GM12878 (cell line): ENCODE results near the gene CDC14A. TPM values are rescaled to one million over a fixed set of nuclear protein-coding genes. Genes with fewer than 3 reads are reported as not detected.
A peak's percentile ranks its signal among the peaks of the same experiment; 100 is the strongest.

ENCODE experiments used
- ATAC-seq: fragments of 200-7000 bp; cut with Tn5 transposase; 3 replicates; pipeline ENCODE4 v1.9.1; 2020; ENCODE audit warnings: mild to moderate bottlenecking, moderate library complexity
- BruUV-seq: library from RNA; stranded (reverse); fragments of 400-500 nt; replicated peaks from 2 replicates; lab custom pipeline; 2021; lab: Mats Ljungman, UMichigan
- CTCF ChIA-PET: fragments of 300-600 bp; sonication (Branson Sonifier 250); formaldehyde crosslinking; extraction: SDS; loops from one replicate; lab custom pipeline; 2021; ENCODE audit warnings: inconsistent platforms; lab: Yijun Ruan, JAX
- POLR2A ChIA-PET: fragments of 350-600 bp; formaldehyde crosslinking; extraction: SDS; loops from one replicate; lab custom pipeline; 2021; ENCODE audit warnings: inconsistent platforms; lab: Charles Lee
- RAD21 ChIA-PET: fragments of 300-600 bp; sonication (Branson Sonifier 250); formaldehyde crosslinking; loops from one replicate; lab custom pipeline; 2023; ENCODE audit warnings: antibody characterized with exemption; ENCODE audit not compliant: unreplicated experiment; lab: Charles Lee
- SMC1A ChIA-PET: fragments of 300-600 bp; sonication (Branson Sonifier 250); formaldehyde crosslinking; loops from one replicate; lab custom pipeline; 2023; ENCODE audit not compliant: unreplicated experiment, uncharacterized antibody; lab: Charles Lee
- DNase-seq: peaks from one replicate; pipeline ENCODE4 v3.0.0-alpha.2; 2011; ENCODE audit warnings: low read depth, low spot score
- FAIRE-seq: peaks from 3 replicates; lab custom pipeline; 2011; peaks lifted over from hg19 to GRCh38; lab: Jason Lieb, UNC
- H2AFZ ChIP-seq: 2 replicates; pipeline ENCODE4 v1.6.0; 2011; ENCODE audit warnings: low read depth, low read length, control low read depth; ENCODE audit not compliant: control insufficient read depth
- H3K27ac ChIP-seq: 2 replicates; pipeline ENCODE4 v1.5.1; 2011; ENCODE audit warnings: control low read depth; ENCODE audit not compliant: control insufficient read depth, insufficient read depth
- H3K27me3 ChIP-seq, 2 experiments: replicated peaks in 1 of 2; 2 replicates each; pipeline versions ENCODE4 v1.6.0 to v1.6.1; 2011; ENCODE audit warnings: low read length in 1 of 2; ENCODE audit not compliant: control insufficient read depth in 2 of 2, insufficient read depth in 2 of 2
- H3K36me3 ChIP-seq, 2 experiments: 2 replicates each; pipeline ENCODE4 v1.5.1; 2011; ENCODE audit warnings: low read length in 1 of 2; ENCODE audit not compliant: control insufficient read depth in 2 of 2, insufficient read depth in 2 of 2
- H3K4me1 ChIP-seq: 2 replicates; pipeline ENCODE4 v1.6.1; 2011; ENCODE audit warnings: mild to moderate bottlenecking, low read length, moderate library complexity, mixed read lengths; ENCODE audit not compliant: control insufficient read depth, insufficient read depth
- H3K4me2 ChIP-seq: 2 replicates; pipeline ENCODE4 v1.6.0; 2011; ENCODE audit warnings: control low read depth; ENCODE audit not compliant: control insufficient read depth, insufficient read depth
- H3K4me3 ChIP-seq: fragments of 200-600 bp; sonication (generic); 2 replicates; pipeline ENCODE4 v1.5.1; 2016
- H3K79me2 ChIP-seq: 2 replicates; pipeline ENCODE4 v1.6.0; 2011; ENCODE audit warnings: low read length; ENCODE audit not compliant: control insufficient read depth, insufficient read depth
- H3K9ac ChIP-seq: 2 replicates; pipeline ENCODE4 v1.8.0; 2011; ENCODE audit warnings: low read length, control low read depth, mixed read lengths; ENCODE audit not compliant: control insufficient read depth, insufficient read depth
- H3K9me3 ChIP-seq: replicated peaks from 3 replicates; pipeline ENCODE4 v1.5.1; 2011; ENCODE audit warnings: mild to moderate bottlenecking, low read length; ENCODE audit not compliant: control insufficient read depth, insufficient read depth
- H4K20me1 ChIP-seq: 2 replicates; pipeline ENCODE4 v1.6.0; 2011; ENCODE audit not compliant: control insufficient read depth, insufficient read depth
- ATF7 ChIP-seq: fragments of 450-650 bp; IDR thresholded peaks from 2 replicates; pipeline ENCODE4 v1.6.1; 2016; ENCODE audit warnings: low read depth, mild to moderate bottlenecking
- DPF2 ChIP-seq: fragments of 450-650 bp; IDR thresholded peaks from 2 replicates; pipeline ENCODE4 v1.6.1; 2017; ENCODE audit warnings: mild to moderate bottlenecking
- EP300 ChIP-seq, 2 experiments: fragments of 150-350 bp in 1 of 2; IDR thresholded peaks; 2 replicates each; pipeline ENCODE4 v1.6.1; 2011 to 2012; ENCODE audit warnings: low read depth in 2 of 2, low read length in 2 of 2, borderline replicate concordance in 1 of 2, improper control_type of control experiment in 1 of 2, inconsistent platforms in 1 of 2; ENCODE audit not compliant: control insufficient read depth in 1 of 2
- HDGF ChIP-seq: fragments of 450-650 bp; IDR thresholded peaks from 2 replicates; pipeline ENCODE4 v1.6.1; 2016; ENCODE audit warnings: antibody characterized with exemption
- JUNB ChIP-seq: IDR thresholded peaks from 2 replicates; pipeline ENCODE4 v1.6.1; 2016; ENCODE audit warnings: antibody characterized with exemption, mild to moderate bottlenecking
- NFYA ChIP-seq: IDR thresholded peaks from 2 replicates; pipeline ENCODE4 v1.6.1; 2011; ENCODE audit warnings: low read depth, mild to moderate bottlenecking, low read length, improper control_type of control experiment, borderline replicate concordance
- RAD21 ChIP-seq: IDR thresholded peaks from 2 replicates; pipeline ENCODE4 v1.6.1; 2011; ENCODE audit warnings: mild to moderate bottlenecking, low read depth, low read length, moderate library complexity; ENCODE audit not compliant: insufficient read depth
- RUNX3 ChIP-seq: IDR thresholded peaks from 2 replicates; pipeline ENCODE4 v1.6.1; 2012; ENCODE audit warnings: low read length, inconsistent platforms
- ZNF622 ChIP-seq: fragments of 450-650 bp; IDR thresholded peaks from 2 replicates; pipeline ENCODE4 v1.6.1; 2017; ENCODE audit warnings: mild to moderate bottlenecking, inconsistent platforms
- WGBS: methylation state at CpG from one replicate; pipeline ENCODE4 v1.1.6; 2016; ENCODE audit warnings: low lambda C conversion rate; ENCODE audit not compliant: insufficient replicate concordance, insufficient coverage; ENCODE audit errors: missing lambda C conversion rate; 5-methylcytosine and 5-hydroxymethylcytosine counted together
- in situ Hi-C: fragments of 300-500 bp; cut with MboI; formaldehyde crosslinking; loops from 9 replicates; pipeline ENCODE4 v1.14.3; 2018; ENCODE audit warnings: mixed read lengths
- intact Hi-C: fragments of 100-400 bp; cut with micrococcal nuclease; formaldehyde crosslinking; loops from one replicate; pipeline ENCODE4 v1.14.2; 2022; ENCODE audit not compliant: unreplicated experiment
- polyA plus RNA-seq, 11 experiments: library from polyadenylated mRNA; depleted of rRNA in 4 of 11; unstranded in 6 of 11; stranded (reverse) in 5 of 11; fragments of >200 nt; fragmentation: Nextera tagmentation in 4 of 11; fragmentation: Illumina TruSeq in 1 of 11; extraction: Ambion mirVana in 4 of 11; extraction: Trizol in 1 of 11; gene quantifications; 1 replicate in 1 of 11; 2 replicates in 10 of 11; pipeline versions ENCODE4 v1.2.1 to v1.2.3, GENCODE V29; 2011 to 2016; ENCODE audit warnings: inconsistent platforms in 2 of 11, missing spikeins in 2 of 11, low read depth in 1 of 11
- total RNA-seq, 4 experiments: library from RNA; depleted of rRNA in 3 of 4; stranded (reverse); fragments of >200 nt in 3 of 4; fragmentation: Illumina TruSeq in 1 of 4; extraction: Trizol in 1 of 4; gene quantifications; 2 replicates each; pipeline versions ENCODE4 v1.2.1 to v1.2.3, GENCODE V29; 2013 to 2021
- TF ChIP-seq, protein P1 (sequence below): fragments of 450-650 bp; IDR thresholded peaks from 2 replicates; pipeline ENCODE4 v1.6.1; 2017; ENCODE audit warnings: borderline replicate concordance
- TF ChIP-seq, protein P2 (sequence below): IDR thresholded peaks from 2 replicates; pipeline ENCODE4 v1.6.1; 2011; ENCODE audit warnings: borderline replicate concordance, low read depth, mild to moderate bottlenecking, moderate library complexity, mixed read lengths, low read length; ENCODE audit not compliant: insufficient read depth; ENCODE audit errors: extremely low read length

CDC14A gene
- total and polyA plus RNA-seq, 10 of the 15 experiments (the other 5 are each of a cell fraction or from before 2014, with no cell fraction given): 1.5 to 7.1 (median 5.5) TPM

DNA sequence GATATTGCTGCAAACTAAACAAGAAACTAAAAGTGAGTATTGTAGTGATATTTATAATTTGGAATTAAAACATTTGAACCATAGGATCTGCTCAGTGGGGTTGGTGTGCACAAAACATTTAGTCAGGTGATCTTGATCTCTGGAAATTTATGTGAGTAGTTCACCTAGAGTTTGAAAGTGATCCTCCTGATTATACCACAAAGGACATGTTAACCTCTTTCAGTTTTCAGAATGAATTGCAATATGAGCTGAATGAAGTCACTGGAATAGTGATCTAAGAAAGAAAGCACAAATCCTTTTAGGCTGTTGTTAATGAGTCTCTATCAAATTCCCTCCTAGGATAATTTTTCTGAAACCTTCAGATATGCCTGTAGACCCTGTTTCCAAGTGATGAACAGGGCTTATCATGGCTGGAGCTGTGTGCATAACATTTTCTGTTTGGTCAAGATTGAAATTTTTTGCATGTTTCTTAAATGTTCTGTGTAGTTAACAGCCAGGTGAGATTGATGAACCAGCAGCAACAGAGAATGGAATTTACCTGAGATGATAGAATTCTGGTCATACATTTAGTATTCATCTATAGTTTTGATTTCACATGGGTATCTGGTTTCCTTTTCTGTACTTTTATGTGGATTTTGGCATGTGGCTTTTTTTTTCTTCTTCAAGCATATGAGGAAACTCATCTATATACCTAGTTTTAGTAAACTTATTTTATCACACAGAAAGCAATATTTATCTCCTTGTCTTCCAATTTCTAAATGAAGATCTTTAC lies 25.5 kb downstream of the CDC14A start (continued):
- TF ChIP-seq, protein P1, sequence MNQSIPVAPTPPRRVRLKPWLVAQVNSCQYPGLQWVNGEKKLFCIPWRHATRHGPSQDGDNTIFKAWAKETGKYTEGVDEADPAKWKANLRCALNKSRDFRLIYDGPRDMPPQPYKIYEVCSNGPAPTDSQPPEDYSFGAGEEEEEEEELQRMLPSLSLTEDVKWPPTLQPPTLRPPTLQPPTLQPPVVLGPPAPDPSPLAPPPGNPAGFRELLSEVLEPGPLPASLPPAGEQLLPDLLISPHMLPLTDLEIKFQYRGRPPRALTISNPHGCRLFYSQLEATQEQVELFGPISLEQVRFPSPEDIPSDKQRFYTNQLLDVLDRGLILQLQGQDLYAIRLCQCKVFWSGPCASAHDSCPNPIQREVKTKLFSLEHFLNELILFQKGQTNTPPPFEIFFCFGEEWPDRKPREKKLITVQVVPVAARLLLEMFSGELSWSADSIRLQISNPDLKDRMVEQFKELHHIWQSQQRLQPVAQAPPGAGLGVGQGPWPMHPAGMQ: no peak
- TF ChIP-seq HDGF (no peak), RUNX3 (peak; percentile 94), EP300 (IDR thresholded peaks at IDR 0.05; ENCODE audit: borderline replicate concordance in 1 of 2, control insufficient read depth in 1 of 2, low read depth in 2 of 2, low read length in 2 of 2) (peak; percentile 19 to 80; a peak in 1 of 4 replicates), ZNF622 (no peak), JUNB (peak; percentile 93), NFYA (no peak), DPF2 (peak; percentile 69)
- TF ChIP-seq, all 136 proteins: peak for 27

DNA sequence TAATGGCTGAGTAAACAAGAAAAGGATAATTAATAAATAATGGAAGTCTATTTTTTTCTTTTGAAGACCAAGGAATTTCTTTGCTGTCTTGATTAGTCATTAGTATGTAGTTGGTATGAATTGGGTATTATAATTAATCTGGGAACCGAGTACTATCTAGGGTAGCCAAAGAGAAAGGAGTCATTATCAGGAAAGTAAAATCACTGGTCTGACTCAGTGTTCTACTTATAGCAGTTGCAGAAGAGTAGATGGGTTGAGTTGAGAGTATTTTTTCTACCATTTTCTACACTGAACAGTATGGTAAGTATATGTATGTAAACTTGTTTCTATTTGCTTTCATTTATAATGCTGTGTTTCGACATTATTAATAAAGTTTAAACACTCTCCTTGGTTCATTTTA lies 26.6 kb downstream of the CDC14A start:
- intact Hi-C loops: no loop called here
- SMC1A ChIA-PET: interaction anchor here (1.2 kb wide), 1 partner anchor 21 kb away, joined by 3 read pairs; no protein-coding TSS in a partner anchor
- Histone ChIP-seq H3K27me3 (no peaks in the 10 kb centered on the region), H3K9me3 (no peaks in the 10 kb centered on the region; the same call in 1 of the 3 replicates), H3K4me3 (no peak overlapping the region), H3K27ac (no peak overlapping the region), H3K79me2 (no peaks in the 10 kb centered on the region; the same call in 1 of the 2 replicates), H3K36me3 (peaks cover 0 to 1% of the 10 kb centered on the region in 2 experiments; a peak in 1 of 4 replicates), H3K4me1 (peaks cover 16% of the 10 kb centered on the region), H3K9ac (no peak overlapping the region), H3K4me2 (no peak overlapping the region), H2AFZ (no peak overlapping the region), H4K20me1 (no peaks in the 10 kb centered on the region)
- FAIRE-seq: no peak
- RAD21 ChIA-PET: no interaction called here
- WGBS: 89% methylated on average over 2 of the region's 2 CpGs
- DNase-seq: no peak
- in situ Hi-C loops: no loop called here
- CTCF ChIA-PET: interaction anchor here (0.6 to 2.0 kb wide), 2 partner anchors 12 to 125 kb away, joined by 3 to 7 read pairs; no protein-coding TSS in a partner anchor
- no peak for TF ChIP-seq ATF7
- TF ChIP-seq, protein P2, sequence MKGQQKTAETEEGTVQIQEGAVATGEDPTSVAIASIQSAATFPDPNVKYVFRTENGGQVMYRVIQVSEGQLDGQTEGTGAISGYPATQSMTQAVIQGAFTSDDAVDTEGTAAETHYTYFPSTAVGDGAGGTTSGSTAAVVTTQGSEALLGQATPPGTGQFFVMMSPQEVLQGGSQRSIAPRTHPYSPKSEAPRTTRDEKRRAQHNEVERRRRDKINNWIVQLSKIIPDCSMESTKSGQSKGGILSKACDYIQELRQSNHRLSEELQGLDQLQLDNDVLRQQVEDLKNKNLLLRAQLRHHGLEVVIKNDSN: no peak
- TF ChIP-seq RAD21: no peak
- BruUV-seq: no TSS peak
- peak; percentile 8; the same call in 1 of the 3 replicates for ATAC-seq
- POLR2A ChIA-PET: no interaction called here
